Spleen (tissue), 11 donors: Measurements from ENCODE around the gene AXIN2. TPM values are rescaled to one million over a fixed set of nuclear protein-coding genes. Genes with fewer than 3 reads are reported as not detected.

Experiments
- DNase-seq: peaks from one replicate; pipeline ENCODE4 v3.0.0-alpha.2; 2020
- H3K27ac ChIP-seq, 8 donors: fragments of 200-600 bp; sonication (generic) in 7 of 8; 1 replicate in 4 of 8; 2 replicates in 4 of 8; pipeline versions ENCODE4 v1.5.0 to v1.8.0; 2016 to 2021; ENCODE audit warnings: inconsistent platforms in 4 of 8, mild to moderate bottlenecking in 4 of 8, moderate library complexity in 1 of 8
- H3K27me3 ChIP-seq, 7 donors: fragments of 200-600 bp; sonication (generic) in 6 of 7; replicated peaks in 1 of 7; 1 replicate in 4 of 7; 2 replicates in 3 of 7; pipeline versions ENCODE4 v1.5.0 to v1.8.0; 2016 to 2021; ENCODE audit warnings: inconsistent platforms in 3 of 7, mild to moderate bottlenecking in 1 of 7
- H3K36me3 ChIP-seq, 6 donors: fragments of 200-600 bp; sonication (generic) in 5 of 6; 1 replicate in 4 of 6; 2 replicates in 2 of 6; pipeline versions ENCODE4 v1.5.0 to v1.8.0; 2016 to 2021; ENCODE audit warnings: inconsistent platforms in 2 of 6
- H3K4me1 ChIP-seq, 6 donors: fragments of 200-600 bp; sonication (generic) in 5 of 6; 1 replicate in 3 of 6; 2 replicates in 3 of 6; pipeline versions ENCODE4 v1.5.0 to v1.8.0; 2016 to 2021; ENCODE audit warnings: inconsistent platforms in 3 of 6
- H3K4me3 ChIP-seq, 8 donors: fragments of 200-600 bp; sonication (generic) in 7 of 8; 1 replicate in 4 of 8; 2 replicates in 4 of 8; pipeline versions ENCODE4 v1.5.0 to v1.8.0; 2016 to 2021; ENCODE audit warnings: inconsistent platforms in 4 of 8, mild to moderate bottlenecking in 4 of 8, moderate library complexity in 2 of 8
- H3K9me3 ChIP-seq, 8 donors: fragments of 200-600 bp; sonication (generic) in 7 of 8; 1 replicate in 4 of 8; 2 replicates in 4 of 8; pipeline versions ENCODE4 v1.5.0 to v1.8.0; 2016 to 2021; ENCODE audit warnings: inconsistent platforms in 4 of 8
- CTCF ChIP-seq, 11 experiments: fragments of 200-600 bp in 7 of 11; fragments of 450-650 bp in 4 of 11; sonication (generic) in 4 of 11; IDR thresholded peaks in 8 of 11; conservative IDR thresholded peaks in 3 of 11; 1 replicate in 7 of 11; 2 replicates in 4 of 11; pipeline versions ENCODE4 v1.4.0 to v1.8.0; 2016 to 2021; ENCODE audit warnings: antibody characterized with exemption in 11 of 11, inconsistent platforms in 4 of 11, mild to moderate bottlenecking in 1 of 11
- POLR2A ChIP-seq, 3 donors: fragments of 450-650 bp; IDR thresholded peaks; one replicate each; pipeline ENCODE4 v1.5.1; 2017; ENCODE audit warnings: antibody characterized with exemption in 3 of 3, mild to moderate bottlenecking in 1 of 3
- POLR2AphosphoS5 ChIP-seq, 3 donors: sonication (generic); formaldehyde crosslinking; IDR thresholded peaks; one replicate each; pipeline ENCODE4 v1.5.1; 2017; ENCODE audit warnings: antibody characterized with exemption in 3 of 3
- WGBS, 5 donors: extraction: QIAGEN DNeasy Blood & Tissue Kit in 3 of 5; methylation state at CpG; one replicate each; pipeline versions ENCODE4 v1.1.5 to v1.1.7; 2013 to 2018; 5-methylcytosine and 5-hydroxymethylcytosine counted together
- intact Hi-C: fragments of 100-400 bp; cut with DNase I; formaldehyde crosslinking; loops from one replicate; pipeline ENCODE4 v1.15.0; 2023; ENCODE audit warnings: low total_unique reads
- polyA plus RNA-seq, 3 donors: library from polyadenylated mRNA; stranded (reverse); fragments of 200-250 nt; gene quantifications; one replicate each; pipeline ENCODE4 v1.2.1, GENCODE V29; 2013
- total RNA-seq, 7 donors: library from RNA; depleted of rRNA in 3 of 7; stranded (reverse); fragments of >200 nt in 3 of 7; fragmentation: NEBNext Ultra II Directional in 4 of 7; extraction: Animal tissue kit (Norgen Biotek cat#: 25700) in 4 of 7; gene quantifications; one replicate each; pipeline versions ENCODE4 v1.1.0 to v1.2.1, GENCODE V29; 2016 to 2021
- donor health status: healthy with polysubstance abuse.
- donor health status: DM: no; HTN: no; CAD: no; lungs with moderate emphysema.
- donor health status: DM: no; HTN: no; CAD: no.
- donor health status: Bipolar disorder and iron deficiency.
- donor health status: healthy.
- donor health status: DM: no; HTN: no; CAD: no.
- donor health status: DM: yes; HTN: yes; CAD: no.

AXIN2 gene
- total and polyA plus RNA-seq, 10 donors: 1.1 to 16.6 (median 11.0) TPM

DNA sequence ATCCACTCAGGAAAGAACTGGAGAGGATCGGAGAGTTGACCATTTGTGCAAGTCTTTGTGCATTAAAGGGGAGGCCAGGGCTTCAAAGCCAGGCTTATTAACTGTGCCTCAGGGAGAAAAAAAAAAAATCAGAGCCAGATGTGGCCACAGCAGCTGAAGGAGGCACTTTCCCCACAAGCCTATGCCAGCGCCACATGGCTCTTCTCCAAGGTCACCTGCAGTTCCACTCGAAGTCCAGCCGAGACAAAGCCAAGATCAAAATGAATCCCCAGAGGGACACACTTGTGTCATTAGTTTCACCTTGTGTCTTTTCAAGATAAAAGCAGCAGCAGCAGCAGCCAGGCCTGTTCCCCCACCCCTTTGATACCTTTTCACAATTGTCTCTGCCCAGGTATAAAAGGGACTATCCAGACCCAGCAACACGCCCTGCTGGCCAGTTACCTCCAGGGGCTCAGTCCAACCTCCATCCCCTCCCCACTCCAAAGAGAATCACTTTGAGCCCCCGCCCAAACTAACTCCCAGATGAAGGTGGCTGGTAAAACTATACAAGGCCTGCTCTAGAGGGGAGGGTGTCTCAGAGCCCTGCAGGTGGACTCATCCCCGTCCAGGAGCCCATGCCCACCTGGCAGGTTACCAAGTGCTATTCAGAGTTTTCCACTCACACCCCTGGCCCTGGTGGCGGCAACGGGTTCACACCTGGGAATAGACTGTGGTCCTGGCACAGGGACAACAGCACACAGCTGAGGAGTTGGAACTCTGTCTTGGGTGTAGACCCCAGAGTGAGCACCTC lies 29.2 kb downstream of the AXIN2 start:
- DNase-seq: peak; percentile 48

DNA sequence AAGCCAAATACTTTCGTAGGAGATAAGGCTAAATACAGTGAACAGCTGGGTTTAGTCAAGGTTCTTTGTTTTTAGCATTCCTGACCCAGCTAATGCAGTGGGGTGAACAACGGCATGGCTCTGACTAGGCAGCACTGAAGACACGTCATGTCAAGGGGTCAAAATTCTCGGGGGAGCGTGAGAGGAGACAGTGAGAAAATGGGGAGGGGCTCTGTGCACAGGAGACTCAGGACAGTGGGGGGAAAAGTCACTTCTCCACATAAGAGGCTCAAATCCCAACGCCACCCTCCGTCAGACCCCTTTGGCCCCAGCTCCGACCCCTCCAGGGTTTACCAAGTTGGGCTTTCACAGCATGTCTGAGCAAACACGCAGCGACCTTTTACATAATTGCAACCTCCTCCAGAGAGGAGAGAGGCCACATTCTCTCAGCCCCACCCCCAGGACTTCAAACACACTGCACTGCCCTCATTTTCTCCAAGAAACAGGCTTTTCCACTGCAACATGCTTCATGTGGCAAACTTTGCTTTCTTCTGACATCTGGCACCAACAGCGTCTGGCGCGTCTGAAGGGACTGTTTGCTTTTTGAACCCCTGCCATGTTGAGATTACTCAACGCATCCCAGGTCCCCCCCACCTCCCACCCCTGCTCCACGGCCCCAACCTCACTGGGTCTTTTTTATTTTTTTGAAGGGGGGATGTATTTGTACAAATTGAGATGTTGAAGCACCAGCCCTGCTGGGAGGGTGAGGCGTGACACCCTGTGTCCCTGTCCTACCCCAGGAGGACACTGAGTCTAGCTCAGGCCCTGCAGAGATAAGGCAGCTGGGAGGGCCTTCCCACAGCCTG lies 30.0 kb downstream of the AXIN2 start:
- peak overlapping the region in 4 of 8 donors; percentile 21 to 60 (median 56) for H3K27ac ChIP-seq
- peaks cover 0 to 44% (median 22%) of the 10 kb centered on the region in 6 donors for H3K4me1 ChIP-seq
- peaks cover 0 to 53% (median 10%) of the 10 kb centered on the region in 6 donors for H3K36me3 ChIP-seq
- intact Hi-C loops: no loop called here
- peak in 3 of 11 experiments; percentile 7 to 18 (median 18) for TF ChIP-seq CTCF (IDR thresholded peaks at IDR 0.05 in 8 of 11, conservative IDR thresholded peaks at IDR 0.05 in 3 of 11)
- peak in 1 of 3 donors; percentile 50 for TF ChIP-seq POLR2AphosphoS5 (IDR thresholded peaks at IDR 0.05)
- TF ChIP-seq POLR2A (IDR thresholded peaks at IDR 0.05): no peak
- DNase-seq: peak; percentile 64
- no peak overlapping the region for H3K4me3 ChIP-seq
- 50 to 75% (median 60%) methylated on average over 16 of the region's 16 CpGs for WGBS, 5 donors
- H3K9me3 ChIP-seq: no peaks in the 10 kb centered on the region
- no peaks in the 10 kb centered on the region for H3K27me3 ChIP-seq

More for the DNA sequence above, 29.2 kb downstream of the AXIN2 start:
- H3K4me3 ChIP-seq: no peak overlapping the region
- intact Hi-C loops: no loop called here
- H3K27me3 ChIP-seq: no peaks in the 10 kb centered on the region
- peaks cover 0 to 44% (median 22%) of the 10 kb centered on the region in 6 donors for H3K4me1 ChIP-seq
- TF ChIP-seq POLR2A (IDR thresholded peaks at IDR 0.05): no peak
- no peak for TF ChIP-seq CTCF (IDR thresholded peaks at IDR 0.05 in 8 of 11, conservative IDR thresholded peaks at IDR 0.05 in 3 of 11)
- no peak for TF ChIP-seq POLR2AphosphoS5 (IDR thresholded peaks at IDR 0.05)
- peak overlapping the region in 4 of 8 donors; percentile 27 to 60 (median 56) for H3K27ac ChIP-seq
- peaks cover 0 to 61% (median 16%) of the 10 kb centered on the region in 6 donors for H3K36me3 ChIP-seq
- H3K9me3 ChIP-seq: no peaks in the 10 kb centered on the region
- WGBS, 5 donors: 76 to 90% (median 79%) methylated on average over 6 to 9 of the region's 9 CpGs

DNA sequence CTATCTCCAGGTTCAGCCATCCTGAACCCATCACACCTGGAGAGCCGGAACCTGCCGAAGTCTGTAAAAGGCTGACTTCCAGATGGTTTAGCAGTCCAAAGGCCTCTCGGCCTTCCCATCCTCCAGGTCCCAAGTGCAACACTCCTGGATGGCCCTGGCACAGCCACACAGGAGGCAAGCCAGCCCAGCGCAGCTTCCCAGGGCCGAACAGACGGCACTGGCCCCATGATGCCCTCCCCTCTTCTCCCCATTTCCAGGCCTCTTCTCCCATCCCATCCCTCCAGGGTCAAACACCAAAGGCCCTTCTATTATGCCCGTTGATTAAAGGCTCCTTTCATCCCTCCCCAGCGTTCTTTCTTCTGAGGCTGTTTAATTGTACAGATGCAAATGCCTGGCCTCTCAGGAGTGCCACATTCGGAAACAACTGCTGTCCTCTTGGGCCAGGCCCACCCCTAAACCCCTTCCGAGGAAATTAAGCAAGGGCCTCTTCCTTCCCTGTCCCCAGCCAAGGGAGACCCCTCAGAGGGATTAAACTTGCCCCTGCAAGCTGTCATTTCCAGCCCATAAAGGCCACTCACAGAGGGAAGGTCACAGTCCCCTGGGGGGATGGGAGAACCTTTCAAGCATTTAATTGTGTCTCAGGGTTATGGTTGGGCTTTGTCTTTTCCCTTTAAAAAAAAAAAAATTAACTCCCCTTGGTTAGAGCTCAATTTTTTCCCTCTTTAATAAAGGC lies 30.8 kb downstream of the AXIN2 start:
- WGBS, 5 donors: 46 to 68% (median 63%) methylated on average over 10 of the region's 10 CpGs
- no peaks in the 10 kb centered on the region for H3K27me3 ChIP-seq
- no peaks in the 10 kb centered on the region for H3K9me3 ChIP-seq
- H3K4me1 ChIP-seq: peaks cover 0 to 44% (median 22%) of the 10 kb centered on the region in 6 donors
- peak overlapping the region in 7 of 8 donors; percentile 20 to 60 (median 51) for H3K27ac ChIP-seq
- TF ChIP-seq CTCF (IDR thresholded peaks at IDR 0.05 in 8 of 11, conservative IDR thresholded peaks at IDR 0.05 in 3 of 11): no peak
- TF ChIP-seq POLR2AphosphoS5 (IDR thresholded peaks at IDR 0.05): no peak
- no peak for TF ChIP-seq POLR2A (IDR thresholded peaks at IDR 0.05)
- H3K4me3 ChIP-seq: no peak overlapping the region
- intact Hi-C loops: no loop called here
- peak; percentile 68 for DNase-seq
- H3K36me3 ChIP-seq: peaks cover 0 to 45% (median 10%) of the 10 kb centered on the region in 6 donors
